RWPE2 (cell line): ENCODE results near the gene PRMT9.

Source experiments
- ATAC-seq: fragments of 200-7000 bp; cut with Tn5 transposase; 3 replicates; pipeline ENCODE4 v1.9.1; 2021; ENCODE audit warnings: low read depth
- DNase-seq: peaks from one replicate; pipeline ENCODE4 v3.0.0-alpha.2; 2020; ENCODE audit warnings: low spot score
- H3K27ac ChIP-seq: fragments of 450-650 bp; 2 replicates; pipeline ENCODE4 v1.5.1; 2017; ENCODE audit warnings: mild to moderate bottlenecking; ENCODE audit not compliant: poor library complexity, severe bottlenecking
- H3K27me3 ChIP-seq: fragments of 250-450 bp; sonication (Bioruptor Pico); 2 replicates; pipeline ENCODE4 v1.5.1; 2021; ENCODE audit warnings: mild to moderate bottlenecking, moderate library complexity; ENCODE audit not compliant: insufficient read depth, poor library complexity, severe bottlenecking
- H3K36me3 ChIP-seq: fragments of 250-450 bp; sonication (Bioruptor Pico); 2 replicates; pipeline ENCODE4 v1.5.1; 2020; ENCODE audit warnings: low read depth, mild to moderate bottlenecking, moderate library complexity
- H3K4me1 ChIP-seq: fragments of 250-450 bp; sonication (Bioruptor Pico); 2 replicates; pipeline ENCODE4 v1.5.1; 2021; ENCODE audit warnings: mild to moderate bottlenecking, moderate library complexity; ENCODE audit not compliant: insufficient read depth, poor library complexity, severe bottlenecking
- H3K4me3 ChIP-seq: fragments of 250-450 bp; sonication (Bioruptor Pico); 2 replicates; pipeline ENCODE4 v1.5.1; 2021; ENCODE audit warnings: mild to moderate bottlenecking, moderate library complexity; ENCODE audit not compliant: severe bottlenecking
- H3K9me3 ChIP-seq: fragments of 250-450 bp; sonication (Bioruptor Pico); 2 replicates; pipeline ENCODE4 v1.5.1; 2021; ENCODE audit warnings: mild to moderate bottlenecking, moderate library complexity; ENCODE audit not compliant: severe bottlenecking
- TF ChIP-seq, protein P1 (sequence below): fragments of 450-650 bp; IDR thresholded peaks from one replicate; pipeline ENCODE4 v1.5.1; 2017; ENCODE audit warnings: mild to moderate bottlenecking, moderate library complexity; ENCODE audit not compliant: poor library complexity, severe bottlenecking

The PRMT9 gene

DNA sequence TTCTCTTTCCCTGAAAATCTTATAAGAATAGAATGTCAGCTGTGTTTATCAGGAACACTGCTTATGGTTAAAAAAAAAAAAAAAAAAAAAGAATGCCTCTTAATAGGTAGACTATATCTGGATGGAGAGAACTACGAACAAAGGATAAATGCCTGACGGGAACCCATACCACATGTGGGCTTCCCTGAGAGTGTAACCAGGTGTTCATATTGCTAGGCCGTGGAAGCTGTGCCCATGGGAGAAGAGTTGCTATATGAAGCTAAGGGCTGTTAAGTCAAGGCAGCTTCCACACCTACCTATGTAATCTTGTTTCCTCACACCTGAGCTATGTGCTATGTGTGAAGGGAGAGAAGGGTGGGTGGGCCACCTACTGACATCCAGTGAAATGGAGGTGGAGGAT, 39.5 kb downstream of the PRMT9 start:
- peaks cover 30% of the 10 kb centered on the region for H3K36me3 ChIP-seq
- DNase-seq, result no peak
- TF ChIP-seq, protein P1, sequence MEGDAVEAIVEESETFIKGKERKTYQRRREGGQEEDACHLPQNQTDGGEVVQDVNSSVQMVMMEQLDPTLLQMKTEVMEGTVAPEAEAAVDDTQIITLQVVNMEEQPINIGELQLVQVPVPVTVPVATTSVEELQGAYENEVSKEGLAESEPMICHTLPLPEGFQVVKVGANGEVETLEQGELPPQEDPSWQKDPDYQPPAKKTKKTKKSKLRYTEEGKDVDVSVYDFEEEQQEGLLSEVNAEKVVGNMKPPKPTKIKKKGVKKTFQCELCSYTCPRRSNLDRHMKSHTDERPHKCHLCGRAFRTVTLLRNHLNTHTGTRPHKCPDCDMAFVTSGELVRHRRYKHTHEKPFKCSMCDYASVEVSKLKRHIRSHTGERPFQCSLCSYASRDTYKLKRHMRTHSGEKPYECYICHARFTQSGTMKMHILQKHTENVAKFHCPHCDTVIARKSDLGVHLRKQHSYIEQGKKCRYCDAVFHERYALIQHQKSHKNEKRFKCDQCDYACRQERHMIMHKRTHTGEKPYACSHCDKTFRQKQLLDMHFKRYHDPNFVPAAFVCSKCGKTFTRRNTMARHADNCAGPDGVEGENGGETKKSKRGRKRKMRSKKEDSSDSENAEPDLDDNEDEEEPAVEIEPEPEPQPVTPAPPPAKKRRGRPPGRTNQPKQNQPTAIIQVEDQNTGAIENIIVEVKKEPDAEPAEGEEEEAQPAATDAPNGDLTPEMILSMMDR, result no peak
- peaks cover 2% of the 10 kb centered on the region for H3K9me3 ChIP-seq
- peaks cover 6% of the 10 kb centered on the region for H3K4me1 ChIP-seq
- no peaks in the 10 kb centered on the region for H3K27me3 ChIP-seq
- no peak overlapping the region for H3K27ac ChIP-seq
- no peak for ATAC-seq
- no peak overlapping the region for H3K4me3 ChIP-seq

DNA sequence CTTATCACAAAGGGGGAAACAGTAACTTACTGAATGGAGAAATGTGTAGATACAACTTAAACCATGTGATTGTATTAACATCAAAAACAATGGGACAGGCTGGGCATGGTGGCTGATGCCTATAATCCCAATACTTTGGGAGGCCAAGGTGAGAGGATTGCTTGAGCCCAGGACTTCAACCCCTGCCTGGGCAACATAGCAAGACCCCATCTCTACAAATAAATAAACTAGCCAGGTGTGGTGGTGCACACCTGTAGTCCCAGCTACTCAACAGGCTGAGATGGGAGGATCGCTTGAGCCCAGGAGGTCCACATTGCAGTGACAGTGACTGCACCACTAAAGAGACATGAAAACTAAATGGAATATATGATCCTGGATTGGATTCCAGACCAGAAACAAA, 40.3 kb downstream of the PRMT9 start:
- H3K4me1 ChIP-seq, result peaks cover 6% of the 10 kb centered on the region
- TF ChIP-seq, protein P1, result no peak
- H3K27ac ChIP-seq, result no peak overlapping the region
- ATAC-seq (no peak), DNase-seq (no peak)
- peaks cover 39% of the 10 kb centered on the region for H3K36me3 ChIP-seq
- no peak overlapping the region for H3K4me3 ChIP-seq
- no peaks in the 10 kb centered on the region for H3K27me3 ChIP-seq
- peaks cover 2% of the 10 kb centered on the region for H3K9me3 ChIP-seq

DNA sequence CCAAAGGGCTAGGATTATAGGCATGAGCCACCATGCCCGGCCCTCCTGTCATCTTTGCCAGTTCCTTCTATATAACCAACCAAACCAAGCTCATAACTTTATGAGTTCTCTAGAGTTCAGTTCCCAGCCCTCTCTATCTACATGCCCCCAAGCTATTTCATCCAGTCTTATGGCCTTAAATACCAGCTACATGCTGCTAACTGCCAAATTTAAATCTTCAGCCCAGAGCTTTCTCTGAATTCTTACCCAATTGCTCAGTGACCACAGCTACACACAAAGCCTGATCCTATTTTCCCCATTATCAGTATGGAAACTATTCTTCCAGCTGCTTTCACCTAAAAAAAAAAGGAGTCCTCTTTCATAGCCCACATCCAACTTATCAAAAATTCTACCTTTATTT, 43.6 kb downstream of the PRMT9 start:
- DNase-seq (no peak), ATAC-seq (no peak)
- H3K4me1 ChIP-seq, result no peaks in the 10 kb centered on the region
- no peak overlapping the region for H3K4me3 ChIP-seq
- no peaks in the 10 kb centered on the region for H3K9me3 ChIP-seq
- peaks cover 59% of the 10 kb centered on the region for H3K36me3 ChIP-seq
- TF ChIP-seq, protein P1, result no peak
- no peaks in the 10 kb centered on the region for H3K27me3 ChIP-seq
- no peak overlapping the region for H3K27ac ChIP-seq

DNA sequence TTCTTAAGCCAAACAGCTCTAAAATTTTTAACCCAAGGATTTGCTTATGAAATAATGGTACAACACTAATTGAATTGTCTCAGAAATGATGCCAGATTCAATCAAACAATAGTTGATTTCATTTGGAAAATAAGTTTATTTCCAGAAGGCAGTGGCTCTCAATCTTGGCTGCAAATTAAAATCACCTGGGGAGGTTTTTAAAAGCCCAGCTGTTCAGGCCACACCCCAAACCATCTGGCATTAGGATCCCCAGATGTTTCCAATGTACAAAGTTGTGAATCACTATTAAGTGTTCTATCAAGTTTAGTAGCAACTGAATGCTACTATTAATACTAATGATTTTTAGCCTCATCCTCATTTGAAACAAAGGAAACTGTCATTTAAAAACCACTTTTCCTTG, 44.6 kb downstream of the PRMT9 start:
- TF ChIP-seq, protein P1, result no peak
- DNase-seq, result no peak
- Histone ChIP-seq H3K4me1 (no peaks in the 10 kb centered on the region), H3K27ac (no peak overlapping the region), H3K9me3 (no peaks in the 10 kb centered on the region), H3K4me3 (no peak overlapping the region), H3K36me3 (peaks cover 64% of the 10 kb centered on the region), H3K27me3 (no peaks in the 10 kb centered on the region)
- ATAC-seq, result no peak

DNA sequence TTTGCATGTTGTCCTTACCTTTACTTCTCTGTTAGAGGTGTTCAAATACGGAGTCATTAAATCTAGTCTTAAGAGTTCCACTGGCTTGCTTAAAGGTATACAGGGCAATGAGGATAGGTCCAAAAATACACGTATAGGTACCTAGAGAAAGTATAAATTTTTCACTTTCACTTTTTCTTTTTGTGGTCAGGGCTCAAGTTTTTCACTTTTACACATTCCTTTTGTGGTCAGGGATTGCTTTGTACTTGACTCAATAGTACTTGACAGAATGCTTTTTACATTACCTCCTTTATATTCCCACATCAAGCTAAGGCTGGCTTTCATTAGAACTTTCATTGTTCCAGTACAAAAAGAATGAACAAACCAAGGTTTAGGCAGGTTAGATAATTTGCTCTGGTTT, 45.0 kb downstream of the PRMT9 start:
- Histone ChIP-seq H3K27ac (no peak overlapping the region), H3K4me1 (no peaks in the 10 kb centered on the region), H3K27me3 (no peaks in the 10 kb centered on the region), H3K4me3 (no peak overlapping the region), H3K36me3 (peaks cover 69% of the 10 kb centered on the region), H3K9me3 (no peaks in the 10 kb centered on the region)
- DNase-seq (no peak), ATAC-seq (no peak)
- TF ChIP-seq, protein P1, result no peak
